HepG2 (cell line): ENCODE results near the gene SPINK4. TPM values are rescaled to one million over a fixed set of nuclear protein-coding genes. Genes with fewer than 3 reads are reported as not detected.
A peak's percentile ranks its signal among the peaks of the same experiment; 100 is the strongest.

Source experiments
- ETS1 ChIP-seq: sonication (generic); formaldehyde crosslinking; IDR thresholded peaks from 2 replicates; pipeline ENCODE4 v1.4.0; 2020; ENCODE audit warnings: missing genetic modification reagents
- KMT2A ChIP-seq: sonication (generic); formaldehyde crosslinking; IDR thresholded peaks from 2 replicates; pipeline ENCODE4 v1.4.0; 2020; ENCODE audit warnings: missing genetic modification reagents
- MATR3 ChIP-seq: sonication (generic); formaldehyde crosslinking; IDR thresholded peaks from 2 replicates; pipeline ENCODE4 v1.4.0; 2020; ENCODE audit warnings: missing genetic modification reagents
- POLR2AphosphoS5 ChIP-seq: IDR thresholded peaks from 2 replicates; pipeline ENCODE4 v1.6.1; 2012; ENCODE audit warnings: low read depth, low read length
- RAD51 ChIP-seq: fragments of 450-650 bp; IDR thresholded peaks from 2 replicates; pipeline ENCODE4 v1.6.1; 2016; ENCODE audit warnings: borderline replicate concordance
- RERE ChIP-seq: IDR thresholded peaks from 2 replicates; pipeline ENCODE4 v1.6.1; 2016; ENCODE audit warnings: low read depth, missing genetic modification reagents, missing compliant biosample characterization
- USF2 ChIP-seq, 2 experiments: sonication (generic) in 1 of 2; formaldehyde crosslinking in 1 of 2; IDR thresholded peaks; 2 replicates each; pipeline versions ENCODE4 v1.5.1 to v1.6.1; 2011 to 2020; ENCODE audit warnings: borderline replicate concordance in 1 of 2, low read depth in 1 of 2, low read length in 1 of 2, mild to moderate bottlenecking in 1 of 2, missing genetic modification reagents in 1 of 2, moderate library complexity in 1 of 2
- ZNF207 ChIP-seq: fragments of 450-650 bp; IDR thresholded peaks from 2 replicates; pipeline ENCODE4 v1.6.1; 2016; ENCODE audit warnings: antibody characterized with exemption, borderline replicate concordance
- ZNF350 ChIP-seq: sonication (generic); formaldehyde crosslinking; IDR thresholded peaks from 2 replicates; pipeline ENCODE4 v1.4.0; 2020; ENCODE audit warnings: mild to moderate bottlenecking, low read depth, missing genetic modification reagents, borderline replicate concordance
- ZNF407 ChIP-seq: sonication (generic); formaldehyde crosslinking; IDR thresholded peaks from one replicate; pipeline ENCODE4 v1.5.1; 2020; ENCODE audit warnings: mild to moderate bottlenecking, missing genetic modification reagents; ENCODE audit errors: not compliant biosample characterization
- polyA plus RNA-seq, 8 experiments: library from polyadenylated mRNA; depleted of rRNA in 3 of 8; stranded (reverse) in 7 of 8; unstranded in 1 of 8; fragments of >200 nt; fragmentation: Illumina TruSeq in 4 of 8; extraction: Trizol in 4 of 8; gene quantifications; 2 replicates each; pipeline versions ENCODE4 v1.2.1 to v1.2.3, GENCODE V29; 2011 to 2016; ENCODE audit warnings: low read depth in 4 of 8, missing spikeins in 1 of 8, mixed read lengths in 1 of 8; ENCODE audit not compliant: insufficient read depth in 1 of 8
- total RNA-seq, 5 experiments: library from RNA; depleted of rRNA; stranded (reverse); fragments of >200 nt; fragmentation: Illumina TruSeq; extraction: Trizol; gene quantifications; 2 replicates each; pipeline ENCODE4 v1.2.3, GENCODE V29; 2016; ENCODE audit warnings: low read depth in 1 of 5

SPINK4 gene
- total and polyA plus RNA-seq, 2 of the 13 experiments (the other 11 are each of a cell fraction or from before 2014, with no cell fraction given): 0.53 to 3.4 TPM

- TF ChIP-seq KMT2A (CRISPR knock-in tag): peak; percentile 92
- peak; percentile 86 for TF ChIP-seq POLR2AphosphoS5
- TF ChIP-seq ZNF350 (CRISPR knock-in tag): peak; percentile 93
- TF ChIP-seq ETS1 (CRISPR knock-in tag): no peak
- TF ChIP-seq ZNF407: peak; percentile 92
- TF ChIP-seq RAD51: peak; percentile 95
- no peak for TF ChIP-seq ZNF207
- TF ChIP-seq RERE: peak; percentile 13; the same call in 1 of the 2 replicates
- TF ChIP-seq MATR3 (CRISPR knock-in tag): no peak
- peak; percentile 96 for TF ChIP-seq USF2 (IDR thresholded peaks at IDR 0.05; ENCODE audit: low read depth, low read length)
- TF ChIP-seq USF2 (CRISPR knock-in tag; IDR thresholded peaks at IDR 0.05; ENCODE audit: borderline replicate concordance): peak; percentile 99
These were observed 50.5 kb downstream of the SPINK4 start, which contains the start of gene NFX1 (continued) for GRCh38 chr9:33290247-33291030.
